Thymus (tissue), 11 donors: ENCODE results near the gene OAS1. TPM values are rescaled to one million over a fixed set of nuclear protein-coding genes. Genes with fewer than 3 reads are reported as not detected.

ENCODE experiments used
- DNase-seq, 9 donors: peaks; one replicate each; pipeline ENCODE4 v3.0.0-alpha.2; 2013; ENCODE audit warnings: low spot score in 9 of 9, low read depth in 6 of 9, missing footprints in 1 of 9
- H3K27ac ChIP-seq, 2 donors: one replicate each; pipeline ENCODE4 v1.5.1; 2013; ENCODE audit warnings: control low read depth in 1 of 2, low read depth in 1 of 2, low read length in 1 of 2, mild to moderate bottlenecking in 1 of 2, moderate library complexity in 1 of 2
- H3K27me3 ChIP-seq, 2 donors: one replicate each; pipeline ENCODE4 v1.5.1; 2013; ENCODE audit warnings: low read length in 1 of 2; ENCODE audit not compliant: control insufficient read depth in 2 of 2, insufficient read depth in 1 of 2
- H3K36me3 ChIP-seq, 2 donors: one replicate each; pipeline ENCODE4 v1.5.1; 2013; ENCODE audit warnings: low read length in 1 of 2, mild to moderate bottlenecking in 1 of 2, moderate library complexity in 1 of 2; ENCODE audit not compliant: control insufficient read depth in 2 of 2, insufficient read depth in 2 of 2
- H3K4me1 ChIP-seq, 2 donors: one replicate each; pipeline ENCODE4 v1.5.1; 2013; ENCODE audit warnings: low read length in 2 of 2; ENCODE audit not compliant: control insufficient read depth in 2 of 2, insufficient read depth in 2 of 2
- H3K4me3 ChIP-seq, 2 donors: one replicate each; pipeline ENCODE4 v1.5.1; 2013; ENCODE audit warnings: low read length in 2 of 2, control low read depth in 1 of 2, mild to moderate bottlenecking in 1 of 2
- H3K9me3 ChIP-seq, 2 donors: one replicate each; pipeline ENCODE4 v1.5.1; 2013; ENCODE audit warnings: low read length in 1 of 2, mild to moderate bottlenecking in 1 of 2; ENCODE audit not compliant: control insufficient read depth in 2 of 2, insufficient read depth in 1 of 2
- WGBS: extraction: QIAGEN DNeasy Blood & Tissue Kit; methylation state at CpG from one replicate; pipeline ENCODE4 v1.1.7; 2013; 5-methylcytosine and 5-hydroxymethylcytosine counted together
- polyA plus RNA-seq: library from polyadenylated mRNA; stranded (reverse); fragments of 200-250 nt; gene quantifications from one replicate; pipeline ENCODE4 v1.2.3, GENCODE V29; 2013
- total RNA-seq: library from RNA; stranded (reverse); fragments of 120-200 nt; gene quantifications from one replicate; pipeline ENCODE4 v1.2.4, GENCODE V29; 2013
- donor health status: healthy.

The OAS1 gene
- total and polyA plus RNA-seq, 2 donors = 42.0 to 55.3 TPM

- Histone ChIP-seq H3K27ac (no peak overlapping the region), H3K36me3 (peaks cover 24 to 32% of the 10 kb centered on the region in 2 donors), H3K4me1 (no peaks in the 10 kb centered on the region), H3K9me3 (peaks cover 0 to under 1% of the 10 kb centered on the region in 2 donors), H3K27me3 (no peaks in the 10 kb centered on the region), H3K4me3 (no peak overlapping the region)
- 98% methylated on average over 6 of the region's 6 CpGs for WGBS
- DNase-seq = no peak
Observed at GRCh38 chr12:112964067-112964670, 57.4 kb downstream of the OAS1 start.

GRCh38 chr12:112964915-112965314, 58.2 kb downstream of the OAS1 start:
- WGBS = 99% methylated on average over 4 of the region's 4 CpGs
- no peak for DNase-seq

GRCh38 chr12:112965643-112966042, 58.9 kb downstream of the OAS1 start:
- Histone ChIP-seq H3K36me3 (peaks cover 29 to 42% of the 10 kb centered on the region in 2 donors), H3K4me1 (no peaks in the 10 kb centered on the region), H3K27ac (no peak overlapping the region), H3K27me3 (no peaks in the 10 kb centered on the region), H3K4me3 (no peak overlapping the region), H3K9me3 (no peaks in the 10 kb centered on the region)
- DNase-seq = no peak
- WGBS = 95% methylated on average over 15 of the region's 15 CpGs

More at GRCh38 chr12:112964915-112965314, 58.2 kb downstream of the OAS1 start:
- no peaks in the 10 kb centered on the region for H3K9me3 ChIP-seq
- H3K4me1 ChIP-seq = no peaks in the 10 kb centered on the region
- H3K27me3 ChIP-seq = no peaks in the 10 kb centered on the region
- H3K4me3 ChIP-seq = no peak overlapping the region
- H3K27ac ChIP-seq = no peak overlapping the region
- peaks cover 30 to 37% of the 10 kb centered on the region in 2 donors for H3K36me3 ChIP-seq

GRCh38 chr12:112967306-112967705, 60.5 kb downstream of the OAS1 start:
- DNase-seq = no peak
- no peak overlapping the region for H3K4me3 ChIP-seq
- no peaks in the 10 kb centered on the region for H3K4me1 ChIP-seq
- 98% methylated on average over 9 of the region's 9 CpGs for WGBS
- peaks cover 19 to 40% of the 10 kb centered on the region in 2 donors for H3K36me3 ChIP-seq
- no peaks in the 10 kb centered on the region for H3K27me3 ChIP-seq
- H3K9me3 ChIP-seq = no peaks in the 10 kb centered on the region
- H3K27ac ChIP-seq = no peak overlapping the region

GRCh38 chr12:112967858-112968257, 61.1 kb downstream of the OAS1 start:
- no peak overlapping the region for H3K27ac ChIP-seq
- no peak for DNase-seq
- H3K4me1 ChIP-seq = no peaks in the 10 kb centered on the region
- no peaks in the 10 kb centered on the region for H3K27me3 ChIP-seq
- no peak overlapping the region for H3K4me3 ChIP-seq
- peaks cover 15 to 35% of the 10 kb centered on the region in 2 donors for H3K36me3 ChIP-seq
- no peaks in the 10 kb centered on the region for H3K9me3 ChIP-seq
- 98% methylated on average over 7 of the region's 7 CpGs for WGBS

Other genes with a start within 250 kb of the OAS1 start
- gene RPH3A, start 115.2 kb upstream of the OAS1 start, total RNA-seq = 0.05 TPM
- 0.25 TPM for gene RPH3A, start 115.2 kb upstream of the OAS1 start, polyA plus RNA-seq
- gene OAS3, start 31.5 kb downstream of the OAS1 start, total RNA-seq = 12.7 TPM
- gene OAS3, start 31.5 kb downstream of the OAS1 start, polyA plus RNA-seq = 10.2 TPM
- gene OAS2, start 71.6 kb downstream of the OAS1 start, total RNA-seq = 45.8 TPM
- gene OAS2, start 71.6 kb downstream of the OAS1 start, polyA plus RNA-seq = 29.8 TPM
- 4.4 TPM for gene DTX1, start 149.8 kb downstream of the OAS1 start, total RNA-seq
- gene DTX1, start 149.8 kb downstream of the OAS1 start, polyA plus RNA-seq = 2.1 TPM
- gene RASAL1, start 228.8 kb downstream of the OAS1 start, total RNA-seq = 1.7 TPM
- gene RASAL1, start 228.8 kb downstream of the OAS1 start, polyA plus RNA-seq = 3.7 TPM
- gene CFAP73, start 242.8 kb downstream of the OAS1 start, total RNA-seq = 0.28 TPM
- 0.73 TPM for gene CFAP73, start 242.8 kb downstream of the OAS1 start, polyA plus RNA-seq